Choroid plexus epithelial cell (primary cell): ENCODE results near the gene CLSTN2.

Experiments used
- DNase-seq: peaks from one replicate; pipeline ENCODE4 v3.0.0-alpha.2; 2010; ENCODE audit warnings: low read depth
- H3K4me3 ChIP-seq: 2 replicates; pipeline ENCODE4 v1.5.1; 2011; ENCODE audit warnings: low read depth, mild to moderate bottlenecking, control low read depth, low read length, moderate library complexity
- TF ChIP-seq, protein P1 (sequence below): conservative IDR thresholded peaks from 2 replicates; pipeline ENCODE4 v1.5.1; 2011; ENCODE audit warnings: low read depth, mild to moderate bottlenecking, control low read depth, inconsistent platforms, low read length, moderate library complexity

Gene CLSTN2

GRCh38 chr3:140398387-140398786 lies 463.4 kb downstream of the CLSTN2 start:
- no peak overlapping the region for H3K4me3 ChIP-seq
- TF ChIP-seq, protein P1, sequence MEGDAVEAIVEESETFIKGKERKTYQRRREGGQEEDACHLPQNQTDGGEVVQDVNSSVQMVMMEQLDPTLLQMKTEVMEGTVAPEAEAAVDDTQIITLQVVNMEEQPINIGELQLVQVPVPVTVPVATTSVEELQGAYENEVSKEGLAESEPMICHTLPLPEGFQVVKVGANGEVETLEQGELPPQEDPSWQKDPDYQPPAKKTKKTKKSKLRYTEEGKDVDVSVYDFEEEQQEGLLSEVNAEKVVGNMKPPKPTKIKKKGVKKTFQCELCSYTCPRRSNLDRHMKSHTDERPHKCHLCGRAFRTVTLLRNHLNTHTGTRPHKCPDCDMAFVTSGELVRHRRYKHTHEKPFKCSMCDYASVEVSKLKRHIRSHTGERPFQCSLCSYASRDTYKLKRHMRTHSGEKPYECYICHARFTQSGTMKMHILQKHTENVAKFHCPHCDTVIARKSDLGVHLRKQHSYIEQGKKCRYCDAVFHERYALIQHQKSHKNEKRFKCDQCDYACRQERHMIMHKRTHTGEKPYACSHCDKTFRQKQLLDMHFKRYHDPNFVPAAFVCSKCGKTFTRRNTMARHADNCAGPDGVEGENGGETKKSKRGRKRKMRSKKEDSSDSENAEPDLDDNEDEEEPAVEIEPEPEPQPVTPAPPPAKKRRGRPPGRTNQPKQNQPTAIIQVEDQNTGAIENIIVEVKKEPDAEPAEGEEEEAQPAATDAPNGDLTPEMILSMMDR, result no peak
- no peak for DNase-seq

GRCh38 chr3:140399871-140400270 lies 464.9 kb downstream of the CLSTN2 start:
- H3K4me3 ChIP-seq, result no peak overlapping the region
- no peak for DNase-seq
- TF ChIP-seq, protein P1, result no peak

DNA sequence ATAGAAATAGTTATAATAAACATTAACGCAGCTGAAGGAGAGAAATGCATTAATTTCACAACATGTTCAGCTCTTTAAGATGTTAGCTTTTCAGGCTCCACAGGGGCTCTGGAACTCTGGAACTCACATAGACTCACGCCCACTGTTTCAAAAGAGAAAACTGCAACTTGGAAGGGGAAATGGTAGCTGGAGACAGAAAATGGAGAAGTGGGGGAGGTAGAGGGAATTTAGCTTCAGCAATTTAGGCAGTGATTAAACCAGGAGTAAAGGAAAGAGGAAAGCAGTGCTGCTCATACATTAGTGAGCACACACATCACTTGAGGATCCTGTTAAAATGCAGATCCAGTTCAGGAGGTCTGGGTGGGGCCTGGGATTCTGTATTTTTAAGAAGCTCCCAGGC lies 468.1 kb downstream of the CLSTN2 start:
- DNase-seq, result peak; percentile 46
- TF ChIP-seq, protein P1, result no peak
- H3K4me3 ChIP-seq, result no peak overlapping the region

GRCh38 chr3:140403608-140404007 lies 468.6 kb downstream of the CLSTN2 start:
- no peak overlapping the region for H3K4me3 ChIP-seq
- TF ChIP-seq, protein P1, result no peak
- DNase-seq, result no peak

- TF ChIP-seq, protein P1, result no peak
- DNase-seq, result no peak
- no peak overlapping the region for H3K4me3 ChIP-seq
These were observed 471.7 kb downstream of the CLSTN2 start for GRCh38 chr3:140406655-140407054.

- TF ChIP-seq, protein P1, result no peak
- H3K4me3 ChIP-seq, result no peak overlapping the region
- DNase-seq, result no peak
These were observed 473.3 kb downstream of the CLSTN2 start for GRCh38 chr3:140408252-140408651.

GRCh38 chr3:140416666-140417065 lies 481.7 kb downstream of the CLSTN2 start:
- TF ChIP-seq, protein P1, result no peak
- H3K4me3 ChIP-seq, result no peak overlapping the region
- DNase-seq, result no peak
